ENCODE results near the gene SPARCL1.

GRCh38 chr4:87541521-87541920, 12.3 kb upstream of the SPARCL1 start:
- TF ChIP-seq TCFL5 (CRISPR knock-in tag; conservative IDR thresholded peaks at IDR 0.05), result no peak
- no peak for TF ChIP-seq SMARCB1 (IDR thresholded peaks at IDR 0.05; ENCODE audit: insufficient read length, low read depth)
- TF ChIP-seq ZFP1 (CRISPR knock-in tag; IDR thresholded peaks at IDR 0.05), result no peak
- TF ChIP-seq CTCF (IDR thresholded peaks at IDR 0.05 in 2 of 3, conservative IDR thresholded peaks at IDR 0.05 in 1 of 3; ENCODE audit: insufficient read depth in 2 of 3, low read depth in 1 of 3, low read length in 3 of 3), result no peak
- TF ChIP-seq MAZ (CRISPR knock-in tag; conservative IDR thresholded peaks at IDR 0.05 in 1 of 2, IDR thresholded peaks at IDR 0.05 in 1 of 2), result no peak

All from K562 (cell line).